ENCODE results near the gene CCDC27.

Gene CCDC27

GRCh38 chr1:3727042-3727824, 25.0 kb upstream of the CCDC27 start:
- no peak for TF ChIP-seq CTCF (IDR thresholded peaks at IDR 0.05)
- Histone ChIP-seq H3K27ac (no peak overlapping the region), H3K4me3 (no peak overlapping the region)
- DNase-seq (ENCODE audit: low spot score), result no peak

GRCh38 chr1:3727825-3728776, 24.1 kb upstream of the CCDC27 start:
- H3K27ac ChIP-seq, result no peak overlapping the region
- DNase-seq (ENCODE audit: low spot score), result no peak
- no peak for TF ChIP-seq CTCF (IDR thresholded peaks at IDR 0.05)
- H3K4me3 ChIP-seq, result no peak overlapping the region

- no peak overlapping the region for H3K4me3 ChIP-seq
- TF ChIP-seq CTCF (IDR thresholded peaks at IDR 0.05), result no peak
- no peak overlapping the region for H3K27ac ChIP-seq
- no peak for DNase-seq (ENCODE audit: low spot score)
These were observed 22.4 kb upstream of the CCDC27 start for GRCh38 chr1:3729594-3730542.

GRCh38 chr1:3730543-3731247, 21.6 kb upstream of the CCDC27 start:
- Histone ChIP-seq H3K27ac (no peak overlapping the region), H3K4me3 (no peak overlapping the region)
- no peak for TF ChIP-seq CTCF (IDR thresholded peaks at IDR 0.05)
- DNase-seq (ENCODE audit: low spot score), result no peak

- Histone ChIP-seq H3K27ac (no peak overlapping the region), H3K4me3 (no peak overlapping the region)
- DNase-seq (ENCODE audit: low spot score), result no peak
- TF ChIP-seq CTCF (IDR thresholded peaks at IDR 0.05), result no peak
These were observed 20.4 kb upstream of the CCDC27 start for GRCh38 chr1:3731583-3732433.
